ENCODE measurements around the gene EHD1.
"Not testable (repeated sequence)": the region's sequence is repeated elsewhere in the genome, so short reads cannot be mapped to it uniquely, and the experiment has no call there.

The EHD1 gene

GRCh38 chr11:64823568-64824119 is 54.8 kb downstream of the EHD1 start:
- DNase-seq = no peak

- no peak for DNase-seq
These were observed 60.9 kb downstream of the EHD1 start for GRCh38 chr11:64817476-64817875.

- not testable (repeated sequence) for DNase-seq
These were observed 63.0 kb downstream of the EHD1 start for GRCh38 chr11:64815433-64815832.

GRCh38 chr11:64814712-64815187 is 63.7 kb downstream of the EHD1 start:
- no peak for DNase-seq

- DNase-seq = no peak
These were observed 64.6 kb downstream of the EHD1 start for GRCh38 chr11:64813826-64814225.

- no peak for DNase-seq
These were observed 67.5 kb downstream of the EHD1 start for GRCh38 chr11:64810891-64811272.

GRCh38 chr11:64810271-64810890 is 68.0 kb downstream of the EHD1 start, which contains the start of gene MEN1:
MEN1 (minus strand) TSS chr11:64810551; CDS start chr11:64810109, 442 bp downstream.
- DNase-seq = peak; percentile 96

GRCh38 chr11:64809781-64810241 is 68.6 kb downstream of the EHD1 start:
- DNase-seq = no peak

- DNase-seq = no peak
These were observed 72.9 kb downstream of the EHD1 start for GRCh38 chr11:64805481-64805880.

- peak; percentile 15 for DNase-seq
These were observed 73.8 kb downstream of the EHD1 start for GRCh38 chr11:64804346-64805210.

- no peak for DNase-seq
These were observed 74.5 kb downstream of the EHD1 start for GRCh38 chr11:64803846-64804345.

- DNase-seq = peak; percentile 90
These were observed 75.1 kb downstream of the EHD1 start, which contains the start of gene MAP4K2 for GRCh38 chr11:64803158-64803845. MAP4K2 (minus strand) TSS chr11:64803214; CDS start chr11:64803149, 65 bp downstream.

- DNase-seq = no peak
These were observed 75.9 kb downstream of the EHD1 start for GRCh38 chr11:64802370-64803157.
